ENCODE results near the gene C22orf39.

Gene C22orf39

DNA sequence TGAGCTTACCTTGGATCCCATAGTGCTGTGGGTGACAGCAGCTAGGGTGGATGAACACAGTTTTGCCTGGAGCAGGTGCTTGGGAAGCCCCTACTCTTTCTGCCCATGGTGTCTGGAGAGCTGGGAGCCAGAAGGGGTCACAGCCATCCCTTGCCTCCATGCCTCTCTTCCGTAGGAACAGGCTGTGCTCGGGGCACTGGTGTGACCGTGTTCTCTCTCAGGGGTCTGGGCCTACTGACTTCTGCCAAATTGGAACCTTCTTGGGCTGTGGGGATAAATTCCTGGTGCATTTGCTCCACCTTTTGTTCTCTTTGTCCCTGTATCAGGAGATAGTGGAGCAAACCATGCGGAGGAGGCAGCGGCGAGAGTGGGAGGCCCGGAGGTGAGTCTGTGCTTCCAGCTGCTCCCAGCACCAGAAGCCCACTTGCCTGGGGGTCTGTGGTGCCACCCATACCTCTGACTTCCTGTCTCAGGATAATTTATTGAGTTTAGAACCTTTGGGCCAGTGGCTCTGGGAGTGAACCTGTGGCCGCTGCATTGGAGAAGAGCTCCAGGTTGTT, 46.6 kb upstream of the C22orf39 start:
- no peaks in the 10 kb centered on the region for H3K27me3 ChIP-seq (ENCODE audit: insufficient read depth, low read length, poor library complexity)
- WGBS (ENCODE audit: extremely low coverage, insufficient coverage, low lambda C conversion rate): no CpG with 5 or more reads among the region's 8 CpGs
- H3K36me3 ChIP-seq (ENCODE audit: control insufficient read depth, insufficient read depth, low read length): peaks cover 1% of the 10 kb centered on the region

DNA sequence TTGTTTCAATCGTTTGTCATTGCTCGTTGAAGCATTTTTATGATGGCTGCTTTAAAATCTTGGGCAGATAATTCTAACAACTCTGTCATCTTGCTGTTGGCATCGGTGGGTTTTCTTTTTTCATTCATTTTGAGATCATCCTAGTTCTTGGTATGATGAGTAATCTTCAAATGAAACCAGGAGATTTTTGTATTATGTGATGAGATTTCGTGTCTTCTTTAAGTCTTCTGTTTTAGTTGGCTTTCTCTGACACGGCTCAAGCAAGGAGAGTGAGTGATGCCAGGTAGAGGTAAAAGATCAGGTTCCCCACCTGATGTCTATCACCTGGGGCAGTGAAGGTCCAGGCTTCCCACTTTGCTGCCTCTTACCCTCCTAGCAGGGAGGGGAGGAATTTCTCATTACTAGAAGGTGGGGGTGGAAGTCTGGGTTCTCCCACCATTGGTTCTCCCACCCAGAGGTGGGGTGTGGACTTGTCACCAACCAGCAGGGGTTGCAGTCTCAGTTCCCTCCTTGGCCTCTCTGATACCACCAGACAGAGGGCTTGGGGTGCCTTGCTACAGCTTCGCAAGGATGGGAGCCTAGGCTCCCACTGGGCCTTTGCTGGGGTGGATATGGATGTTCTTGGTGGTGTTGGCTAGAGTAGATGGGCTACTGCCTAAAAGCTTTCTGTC, 45.1 kb upstream of the C22orf39 start:
- no peaks in the 10 kb centered on the region for H3K4me1 ChIP-seq (ENCODE audit: control insufficient read depth, low read depth, low read length)
- H3K18ac ChIP-seq (ENCODE audit: low read length): no peak overlapping the region
- H3K9ac ChIP-seq (ENCODE audit: low read length): no peak overlapping the region
- no peak overlapping the region for H2BK15ac ChIP-seq (replicated peaks; ENCODE audit: low read depth)
- H2BK5ac ChIP-seq (ENCODE audit: low read length): no peak overlapping the region
- no peak overlapping the region for H3K56ac ChIP-seq (ENCODE audit: low read length)
- H3K4ac ChIP-seq (ENCODE audit: low read depth, low read length): no peak overlapping the region
- no peak for DNase-seq
- no peak overlapping the region for H4K8ac ChIP-seq (ENCODE audit: low read depth, low read length)
- H2BK120ac ChIP-seq (ENCODE audit: low read depth, low read length): no peak overlapping the region
- no peak overlapping the region for H3K27ac ChIP-seq (ENCODE audit: low read depth, low read length)
- H3K27me3 ChIP-seq (ENCODE audit: insufficient read depth, low read length, poor library complexity): no peaks in the 10 kb centered on the region
- H4K5ac ChIP-seq (ENCODE audit: low read length): no peak overlapping the region
- H3K4me3 ChIP-seq (ENCODE audit: low read length): no peak overlapping the region
- H3K4me2 ChIP-seq (ENCODE audit: low read length): no peak overlapping the region
- H3K79me2 ChIP-seq (ENCODE audit: control insufficient read depth, insufficient read depth, low read length): no peaks in the 10 kb centered on the region
- H3K23ac ChIP-seq (ENCODE audit: low read length): no peak overlapping the region
- WGBS (ENCODE audit: extremely low coverage, insufficient coverage, low lambda C conversion rate): no CpG with 5 or more reads among the region's 6 CpGs
- no peaks in the 10 kb centered on the region for H3K79me1 ChIP-seq (ENCODE audit: low read length)
- H3K36me3 ChIP-seq (ENCODE audit: control insufficient read depth, insufficient read depth, low read length): peaks cover 5% of the 10 kb centered on the region
- no peak overlapping the region for H2AK5ac ChIP-seq (ENCODE audit: low read length)

More for the DNA sequence above, 46.6 kb upstream of the C22orf39 start:
- no peaks in the 10 kb centered on the region for H3K79me2 ChIP-seq (ENCODE audit: control insufficient read depth, insufficient read depth, low read length)
- no peak overlapping the region for H2AK5ac ChIP-seq (ENCODE audit: low read length)
- no peak for DNase-seq
- no peak overlapping the region for H3K23ac ChIP-seq (ENCODE audit: low read length)
- no peak overlapping the region for H3K4ac ChIP-seq (ENCODE audit: low read depth, low read length)
- no peak overlapping the region for H3K9ac ChIP-seq (ENCODE audit: low read length)
- H2BK5ac ChIP-seq (ENCODE audit: low read length): no peak overlapping the region
- H3K56ac ChIP-seq (ENCODE audit: low read length): no peak overlapping the region
- no peak overlapping the region for H3K4me3 ChIP-seq (ENCODE audit: low read length)
- no peak overlapping the region for H3K27ac ChIP-seq (ENCODE audit: low read depth, low read length)
- no peak overlapping the region for H3K4me2 ChIP-seq (ENCODE audit: low read length)
- no peaks in the 10 kb centered on the region for H3K4me1 ChIP-seq (ENCODE audit: control insufficient read depth, low read depth, low read length)
- no peaks in the 10 kb centered on the region for H3K79me1 ChIP-seq (ENCODE audit: low read length)
- H2BK15ac ChIP-seq (replicated peaks; ENCODE audit: low read depth): no peak overlapping the region
- H2BK120ac ChIP-seq (ENCODE audit: low read depth, low read length): no peak overlapping the region
- H4K8ac ChIP-seq (ENCODE audit: low read depth, low read length): no peak overlapping the region
- no peak overlapping the region for H3K18ac ChIP-seq (ENCODE audit: low read length)
- H4K5ac ChIP-seq (ENCODE audit: low read length): no peak overlapping the region

DNA sequence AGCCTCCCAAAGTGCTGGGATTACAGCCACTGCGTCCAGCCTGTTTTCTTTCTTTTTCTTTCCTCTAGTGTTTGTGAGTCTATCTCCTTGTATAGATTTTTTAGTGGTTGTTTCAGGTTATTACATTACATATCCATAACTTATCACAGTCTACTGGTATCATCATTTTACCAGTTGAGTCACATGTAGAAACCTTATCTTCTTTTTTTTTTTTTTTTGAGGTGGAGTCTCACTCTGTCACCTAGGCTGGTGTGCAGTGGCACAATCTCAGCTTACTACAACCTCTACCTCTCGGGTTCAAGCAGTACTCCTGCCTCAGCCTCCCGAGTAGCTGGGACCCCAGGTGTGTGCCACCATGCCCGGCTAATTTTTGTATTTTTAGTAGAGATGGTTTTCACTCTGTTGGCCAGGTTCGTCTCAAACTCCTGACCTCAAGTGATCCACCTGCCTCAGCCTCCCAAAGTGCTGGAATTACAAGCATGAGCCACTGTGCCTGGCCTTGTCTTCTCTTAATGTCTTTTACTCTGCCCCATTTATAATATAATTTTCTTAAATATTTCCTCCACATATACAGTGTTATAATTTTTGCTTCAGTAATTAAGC, 43.2 kb upstream of the C22orf39 start:
- H3K79me2 ChIP-seq (ENCODE audit: control insufficient read depth, insufficient read depth, low read length): no peaks in the 10 kb centered on the region
- H3K4me3 ChIP-seq (ENCODE audit: low read length): no peak overlapping the region
- H2BK5ac ChIP-seq (ENCODE audit: low read length): no peak overlapping the region
- no peaks in the 10 kb centered on the region for H3K79me1 ChIP-seq (ENCODE audit: low read length)
- H3K9ac ChIP-seq (ENCODE audit: low read length): no peak overlapping the region
- DNase-seq: no peak
- no peak overlapping the region for H3K23ac ChIP-seq (ENCODE audit: low read length)
- H3K36me3 ChIP-seq (ENCODE audit: control insufficient read depth, insufficient read depth, low read length): peaks cover 5% of the 10 kb centered on the region
- H3K4me2 ChIP-seq (ENCODE audit: low read length): no peak overlapping the region
- H2AK5ac ChIP-seq (ENCODE audit: low read length): no peak overlapping the region
- no peaks in the 10 kb centered on the region for H3K27me3 ChIP-seq (ENCODE audit: insufficient read depth, low read length, poor library complexity)
- no peak overlapping the region for H4K5ac ChIP-seq (ENCODE audit: low read length)
- no peak overlapping the region for H2BK120ac ChIP-seq (ENCODE audit: low read depth, low read length)
- no peak overlapping the region for H3K18ac ChIP-seq (ENCODE audit: low read length)
- H4K8ac ChIP-seq (ENCODE audit: low read depth, low read length): no peak overlapping the region
- no peak overlapping the region for H3K56ac ChIP-seq (ENCODE audit: low read length)
- H3K4me1 ChIP-seq (ENCODE audit: control insufficient read depth, low read depth, low read length): no peaks in the 10 kb centered on the region
- WGBS (ENCODE audit: extremely low coverage, insufficient coverage, low lambda C conversion rate): no CpG with 5 or more reads among the region's 5 CpGs
- H3K4ac ChIP-seq (ENCODE audit: low read depth, low read length): no peak overlapping the region
- H2BK15ac ChIP-seq (replicated peaks; ENCODE audit: low read depth): no peak overlapping the region
- H3K27ac ChIP-seq (ENCODE audit: low read depth, low read length): no peak overlapping the region

DNA sequence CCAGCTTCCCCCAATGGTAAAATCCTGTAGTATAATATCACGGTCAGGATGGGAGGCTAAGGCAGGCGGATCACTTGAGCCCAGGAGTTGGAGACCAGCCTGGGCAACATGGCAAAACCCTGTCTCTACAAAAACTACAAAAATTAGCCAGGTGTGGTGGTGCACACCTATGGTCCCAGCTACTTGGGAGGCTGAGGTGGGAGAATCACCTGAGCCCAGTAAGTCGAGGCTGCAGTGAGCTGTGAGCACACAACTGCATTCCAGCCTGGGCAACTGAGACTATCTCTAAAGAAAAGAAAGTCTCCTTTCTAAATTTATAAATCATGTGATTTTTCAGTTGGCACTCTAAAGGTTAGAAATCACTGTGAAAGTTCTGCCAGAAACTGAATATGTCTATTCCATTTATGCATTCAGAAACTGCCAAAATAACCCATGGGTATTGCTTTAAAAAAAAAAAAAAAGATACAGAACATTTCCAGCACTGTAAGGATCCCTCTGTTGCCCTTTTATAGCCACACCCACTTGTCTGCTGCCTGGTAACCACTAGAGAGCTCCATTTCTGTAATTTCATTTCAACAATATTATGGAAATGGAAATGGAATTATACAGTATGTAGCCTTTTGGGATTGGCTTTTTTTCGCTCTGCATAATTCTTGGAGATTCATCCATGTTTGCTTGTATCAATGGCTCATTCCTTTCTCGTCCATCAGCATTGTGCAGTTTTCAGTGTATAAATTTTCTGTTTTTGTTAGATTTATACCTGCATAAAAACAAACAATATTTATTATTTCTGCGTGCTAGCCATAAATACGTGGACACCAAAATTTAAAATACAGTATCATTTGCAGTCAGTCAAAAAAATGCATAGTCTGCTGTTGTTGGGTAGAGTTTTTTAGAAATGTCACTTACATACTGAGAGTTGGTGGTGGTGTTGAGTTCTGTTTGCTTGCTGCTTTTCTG, 41.7 kb upstream of the C22orf39 start:
- Histone ChIP-seq H3K4me1 (ENCODE audit: control insufficient read depth, low read depth, low read length) (no peaks in the 10 kb centered on the region), H2BK15ac (replicated peaks; ENCODE audit: low read depth) (no peak overlapping the region), H3K9ac (ENCODE audit: low read length) (no peak overlapping the region), H3K23ac (ENCODE audit: low read length) (no peak overlapping the region), H4K5ac (ENCODE audit: low read length) (no peak overlapping the region), H3K4me2 (ENCODE audit: low read length) (no peak overlapping the region), H3K79me2 (ENCODE audit: control insufficient read depth, insufficient read depth, low read length) (no peaks in the 10 kb centered on the region), H2BK5ac (ENCODE audit: low read length) (no peak overlapping the region), H3K27ac (ENCODE audit: low read depth, low read length) (no peak overlapping the region), H2BK120ac (ENCODE audit: low read depth, low read length) (no peak overlapping the region), H3K79me1 (ENCODE audit: low read length) (no peaks in the 10 kb centered on the region), H3K36me3 (ENCODE audit: control insufficient read depth, insufficient read depth, low read length) (peaks cover 6% of the 10 kb centered on the region), H3K56ac (ENCODE audit: low read length) (no peak overlapping the region), H2AK5ac (ENCODE audit: low read length) (no peak overlapping the region), H3K4ac (ENCODE audit: low read depth, low read length) (no peak overlapping the region), H3K18ac (ENCODE audit: low read length) (no peak overlapping the region), H4K8ac (ENCODE audit: low read depth, low read length) (no peak overlapping the region), H3K27me3 (ENCODE audit: insufficient read depth, low read length, poor library complexity) (no peaks in the 10 kb centered on the region), H3K4me3 (ENCODE audit: low read length) (no peak overlapping the region)
- DNase-seq: no peak
- WGBS (ENCODE audit: extremely low coverage, insufficient coverage, low lambda C conversion rate): no CpG with 5 or more reads among the region's 7 CpGs

GRCh38 chr22:19488285-19488684, 40.8 kb upstream of the C22orf39 start:
- Histone ChIP-seq H3K18ac (ENCODE audit: low read length) (no peak overlapping the region), H2BK5ac (ENCODE audit: low read length) (no peak overlapping the region), H2BK120ac (ENCODE audit: low read depth, low read length) (no peak overlapping the region), H2BK15ac (replicated peaks; ENCODE audit: low read depth) (no peak overlapping the region), H3K79me2 (ENCODE audit: control insufficient read depth, insufficient read depth, low read length) (no peaks in the 10 kb centered on the region), H4K8ac (ENCODE audit: low read depth, low read length) (no peak overlapping the region), H3K4ac (ENCODE audit: low read depth, low read length) (no peak overlapping the region), H3K23ac (ENCODE audit: low read length) (no peak overlapping the region), H3K27ac (ENCODE audit: low read depth, low read length) (no peak overlapping the region), H3K4me2 (ENCODE audit: low read length) (no peak overlapping the region), H3K4me1 (ENCODE audit: control insufficient read depth, low read depth, low read length) (no peaks in the 10 kb centered on the region), H3K9ac (ENCODE audit: low read length) (no peak overlapping the region), H4K5ac (ENCODE audit: low read length) (no peak overlapping the region), H3K4me3 (ENCODE audit: low read length) (no peak overlapping the region), H3K36me3 (ENCODE audit: control insufficient read depth, insufficient read depth, low read length) (peaks cover 8% of the 10 kb centered on the region), H3K56ac (ENCODE audit: low read length) (no peak overlapping the region), H3K79me1 (ENCODE audit: low read length) (no peaks in the 10 kb centered on the region), H3K27me3 (ENCODE audit: insufficient read depth, low read length, poor library complexity) (no peaks in the 10 kb centered on the region), H2AK5ac (ENCODE audit: low read length) (no peak overlapping the region)
- no peak for DNase-seq
- no CpG with 5 or more reads among the region's 2 CpGs for WGBS (ENCODE audit: extremely low coverage, insufficient coverage, low lambda C conversion rate)

Data from mesendoderm (in vitro differentiated cells).